CD8-positive, alpha-beta memory T cell (primary cell): ENCODE data around the gene RMP24.

Experiments
- CTCF ChIA-PET: fragments of 350-600 bp; sonication (Branson Sonifier 250); formaldehyde crosslinking; loops from one replicate; lab custom pipeline; 2021; ENCODE audit warnings: antibody characterized with exemption; lab: Charles Lee
- POLR2A ChIA-PET: fragments of 350-600 bp; sonication (Branson Sonifier 250); formaldehyde crosslinking; loops from one replicate; lab custom pipeline; 2021; ENCODE audit warnings: antibody characterized with exemption; lab: Charles Lee
- DNase-seq, 5 donors: peaks; one replicate each; pipeline versions ENCODE4 v3.0.0 to v3.0.0-alpha.2; 2020 to 2022; ENCODE audit warnings: mixed read lengths in 1 of 5
- H3K27ac ChIP-seq: one replicate; pipeline ENCODE4 v1.7.0; 2013; ENCODE audit warnings: low read depth, mild to moderate bottlenecking, low read length, moderate library complexity
- H3K27me3 ChIP-seq: 2 replicates; pipeline ENCODE4 v1.7.0; 2013; ENCODE audit warnings: low read length, mild to moderate bottlenecking; ENCODE audit not compliant: insufficient read depth, poor library complexity, severe bottlenecking
- H3K36me3 ChIP-seq: 2 replicates; pipeline ENCODE4 v1.7.0; 2013; ENCODE audit warnings: mild to moderate bottlenecking, low read length, moderate library complexity; ENCODE audit not compliant: insufficient read depth
- H3K4me1 ChIP-seq: 2 replicates; pipeline ENCODE4 v1.7.0; 2013; ENCODE audit warnings: mild to moderate bottlenecking, low read length, moderate library complexity; ENCODE audit not compliant: insufficient read depth
- H3K4me3 ChIP-seq: 2 replicates; pipeline ENCODE4 v1.7.0; 2013; ENCODE audit warnings: mild to moderate bottlenecking, low read length
- H3K9me3 ChIP-seq: 2 replicates; pipeline ENCODE4 v1.7.0; 2013; ENCODE audit warnings: mild to moderate bottlenecking, low read length
- H3K27ac Mint-ChIP-seq, 8 donors: one replicate each; pipeline ENCODE4 v1.8.0; 2020 to 2021; ENCODE audit warnings: mixed read lengths in 8 of 8, mild to moderate bottlenecking in 6 of 8, inconsistent platforms in 3 of 8, moderate library complexity in 3 of 8
- H3K27me3 Mint-ChIP-seq, 2 donors: one replicate each; pipeline ENCODE4 v1.8.0; 2020 to 2021; ENCODE audit warnings: mixed read lengths in 2 of 2, mild to moderate bottlenecking in 1 of 2, moderate library complexity in 1 of 2
- H3K36me3 Mint-ChIP-seq, 3 donors: one replicate each; pipeline ENCODE4 v1.8.0; 2020 to 2021; ENCODE audit warnings: mixed read lengths in 3 of 3, inconsistent platforms in 1 of 3, mild to moderate bottlenecking in 1 of 3
- H3K4me1 Mint-ChIP-seq, 3 donors: one replicate each; pipeline ENCODE4 v1.8.0; 2020 to 2021; ENCODE audit warnings: mixed read lengths in 3 of 3, inconsistent platforms in 1 of 3, mild to moderate bottlenecking in 1 of 3
- H3K4me3 Mint-ChIP-seq, 7 donors: one replicate each; pipeline ENCODE4 v1.8.0; 2020 to 2021; ENCODE audit warnings: mixed read lengths in 7 of 7, mild to moderate bottlenecking in 6 of 7, moderate library complexity in 4 of 7, inconsistent platforms in 2 of 7
- H3K9me3 Mint-ChIP-seq, 5 donors: one replicate each; pipeline ENCODE4 v1.8.0; 2020 to 2022; ENCODE audit warnings: mixed read lengths in 5 of 5, mild to moderate bottlenecking in 3 of 5, moderate library complexity in 2 of 5, inconsistent platforms in 1 of 5

Gene RMP24

GRCh38 chr18:35972197-35973000 is at the start of gene RMP24:
RMP24 (plus strand) TSS chr18:35972679.
- Mint-ChIP-seq H3K27me3 (peaks cover 0 to 1% of the 10 kb centered on the region in 2 donors), H3K36me3 (peaks cover 9 to 48% (median 11%) of the 10 kb centered on the region in 3 donors), H3K4me1 (peaks cover 50 to 69% (median 68%) of the 10 kb centered on the region in 3 donors), H3K9me3 (no peaks in the 10 kb centered on the region), H3K4me3 (peak within 1 kb of the TSS; percentile 93 to 98 (median 96)), H3K27ac (peak within 1 kb of the TSS; percentile 92 to 99 (median 98))
- Histone ChIP-seq H3K4me1 (peaks cover 44% of the 10 kb centered on the region), H3K4me3 (peak within 1 kb of the TSS; percentile 78), H3K36me3 (peaks cover 13% of the 10 kb centered on the region), H3K27me3 (no peaks in the 10 kb centered on the region), H3K27ac (peak within 1 kb of the TSS; percentile 82), H3K9me3 (no peaks in the 10 kb centered on the region)
- POLR2A ChIA-PET = interaction anchor here (0.6 to 2.0 kb wide), 10 partner anchors 90 to 857 kb away, joined by 3 to 13 read pairs (median 4); partner anchors contain the start of genes ELP2, INO80C, KIAA1328 and SLC39A6
- CTCF ChIA-PET = interaction anchor here (1.4 kb wide), 1 partner anchor 45 kb away, joined by 6 read pairs; no protein-coding TSS in a partner anchor
- DNase-seq = peak; percentile 89 to 96 (median 91)

- Mint-ChIP-seq H3K36me3 (no peaks in the 10 kb centered on the region), H3K4me3 (no peak overlapping the region)
- CTCF ChIA-PET = no interaction called here
Observed at GRCh38 chr18:35923939-35924684, 48.4 kb upstream of the RMP24 start.

GRCh38 chr18:35926884-35927283 is 45.6 kb upstream of the RMP24 start:
- H3K4me1 Mint-ChIP-seq = no peaks in the 10 kb centered on the region
- H3K4me1 ChIP-seq = no peaks in the 10 kb centered on the region
- POLR2A ChIA-PET = no interaction called here
- peaks cover 16 to 44% of the 10 kb centered on the region in 2 donors for H3K27me3 Mint-ChIP-seq
- H3K27ac ChIP-seq = no peak overlapping the region
- no peaks in the 10 kb centered on the region for H3K36me3 ChIP-seq
- peaks cover 9 to 12% (median 9%) of the 10 kb centered on the region in 5 donors for H3K9me3 Mint-ChIP-seq
- no peak for DNase-seq
- H3K4me3 ChIP-seq = no peak overlapping the region
- CTCF ChIA-PET = no interaction called here
- H3K27me3 ChIP-seq = no peaks in the 10 kb centered on the region
- H3K36me3 Mint-ChIP-seq = no peaks in the 10 kb centered on the region
- H3K4me3 Mint-ChIP-seq = no peak overlapping the region
- H3K9me3 ChIP-seq = no peaks in the 10 kb centered on the region
- no peak overlapping the region for H3K27ac Mint-ChIP-seq

More at GRCh38 chr18:35923939-35924684, 48.4 kb upstream of the RMP24 start:
- POLR2A ChIA-PET = no interaction called here
- H3K27ac ChIP-seq = no peak overlapping the region
- Mint-ChIP-seq H3K4me1 (no peaks in the 10 kb centered on the region), H3K27me3 (peaks cover 16 to 41% of the 10 kb centered on the region in 2 donors), H3K27ac (no peak overlapping the region), H3K9me3 (no peaks in the 10 kb centered on the region)
- no peaks in the 10 kb centered on the region for H3K9me3 ChIP-seq
- no peaks in the 10 kb centered on the region for H3K27me3 ChIP-seq
- DNase-seq = no peak
- no peaks in the 10 kb centered on the region for H3K4me1 ChIP-seq
- H3K4me3 ChIP-seq = no peak overlapping the region
- no peaks in the 10 kb centered on the region for H3K36me3 ChIP-seq

GRCh38 chr18:35927430-35927829 is 45.0 kb upstream of the RMP24 start:
- DNase-seq = no peak
- Histone ChIP-seq H3K9me3 (no peaks in the 10 kb centered on the region), H3K4me1 (no peaks in the 10 kb centered on the region), H3K27ac (no peak overlapping the region), H3K27me3 (no peaks in the 10 kb centered on the region), H3K36me3 (no peaks in the 10 kb centered on the region), H3K4me3 (no peak overlapping the region)
- H3K9me3 Mint-ChIP-seq = peaks cover 9 to 12% (median 9%) of the 10 kb centered on the region in 5 donors
- CTCF ChIA-PET = no interaction called here
- H3K4me3 Mint-ChIP-seq = no peak overlapping the region
- peaks cover 12 to 40% of the 10 kb centered on the region in 2 donors for H3K27me3 Mint-ChIP-seq
- H3K4me1 Mint-ChIP-seq = no peaks in the 10 kb centered on the region
- POLR2A ChIA-PET = no interaction called here
- no peaks in the 10 kb centered on the region for H3K36me3 Mint-ChIP-seq
- no peak overlapping the region for H3K27ac Mint-ChIP-seq

GRCh38 chr18:35933982-35934381 is 38.5 kb upstream of the RMP24 start:
- Mint-ChIP-seq H3K9me3 (peaks cover 9 to 12% (median 9%) of the 10 kb centered on the region in 5 donors), H3K4me1 (no peaks in the 10 kb centered on the region), H3K4me3 (no peak overlapping the region), H3K36me3 (no peaks in the 10 kb centered on the region), H3K27ac (no peak overlapping the region), H3K27me3 (peaks cover 4 to 9% of the 10 kb centered on the region in 2 donors)
- POLR2A ChIA-PET = no interaction called here
- no peak overlapping the region for H3K27ac ChIP-seq
- no peaks in the 10 kb centered on the region for H3K36me3 ChIP-seq
- H3K9me3 ChIP-seq = no peaks in the 10 kb centered on the region
- H3K27me3 ChIP-seq = no peaks in the 10 kb centered on the region
- no peak overlapping the region for H3K4me3 ChIP-seq
- no peak for DNase-seq
- CTCF ChIA-PET = no interaction called here
- no peaks in the 10 kb centered on the region for H3K4me1 ChIP-seq

- Mint-ChIP-seq H3K27ac (no peak overlapping the region), H3K36me3 (no peaks in the 10 kb centered on the region), H3K9me3 (peaks cover 5 to 8% (median 6%) of the 10 kb centered on the region in 5 donors), H3K4me1 (no peaks in the 10 kb centered on the region), H3K4me3 (no peak overlapping the region), H3K27me3 (peaks cover 8 to 17% of the 10 kb centered on the region in 2 donors)
- ChIA-PET POLR2A (no interaction called here), CTCF (no interaction called here)
- no peak overlapping the region for H3K4me3 ChIP-seq
- H3K4me1 ChIP-seq = no peaks in the 10 kb centered on the region
- peaks cover 4% of the 10 kb centered on the region for H3K27me3 ChIP-seq
- no peak for DNase-seq
- H3K36me3 ChIP-seq = no peaks in the 10 kb centered on the region
- H3K9me3 ChIP-seq = no peaks in the 10 kb centered on the region
- H3K27ac ChIP-seq = no peak overlapping the region
Observed at GRCh38 chr18:35934891-35935290, 37.6 kb upstream of the RMP24 start.

GRCh38 chr18:35935805-35936204 is 36.7 kb upstream of the RMP24 start:
- POLR2A ChIA-PET = no interaction called here
- no peak overlapping the region for H3K27ac ChIP-seq
- H3K36me3 ChIP-seq = no peaks in the 10 kb centered on the region
- H3K27ac Mint-ChIP-seq = no peak overlapping the region
- CTCF ChIA-PET = no interaction called here
- H3K36me3 Mint-ChIP-seq = no peaks in the 10 kb centered on the region
- no peaks in the 10 kb centered on the region for H3K9me3 ChIP-seq
- no peak for DNase-seq
- H3K4me3 ChIP-seq = no peak overlapping the region
- H3K4me1 Mint-ChIP-seq = no peaks in the 10 kb centered on the region
- H3K9me3 Mint-ChIP-seq = no peaks in the 10 kb centered on the region
- H3K4me3 Mint-ChIP-seq = no peak overlapping the region
- peaks cover 4% of the 10 kb centered on the region for H3K27me3 ChIP-seq
- peaks cover 8 to 14% of the 10 kb centered on the region in 2 donors for H3K27me3 Mint-ChIP-seq
- no peaks in the 10 kb centered on the region for H3K4me1 ChIP-seq

GRCh38 chr18:35936951-35937350 is 35.5 kb upstream of the RMP24 start:
- Histone ChIP-seq H3K27ac (no peak overlapping the region), H3K4me3 (no peak overlapping the region), H3K36me3 (no peaks in the 10 kb centered on the region), H3K9me3 (no peaks in the 10 kb centered on the region), H3K27me3 (peaks cover 4% of the 10 kb centered on the region), H3K4me1 (no peaks in the 10 kb centered on the region)
- CTCF ChIA-PET = no interaction called here
- H3K4me3 Mint-ChIP-seq = no peak overlapping the region
- no peaks in the 10 kb centered on the region for H3K9me3 Mint-ChIP-seq
- no peak overlapping the region for H3K27ac Mint-ChIP-seq
- no peaks in the 10 kb centered on the region for H3K36me3 Mint-ChIP-seq
- POLR2A ChIA-PET = no interaction called here
- DNase-seq = no peak
- no peaks in the 10 kb centered on the region for H3K4me1 Mint-ChIP-seq
- H3K27me3 Mint-ChIP-seq = peaks cover 8 to 18% of the 10 kb centered on the region in 2 donors
